ENCODE measurements around the gene CAD.

- TF ChIP-seq PAX5 (IDR thresholded peaks at IDR 0.05; ENCODE audit: insufficient read depth, low read length, severe bottlenecking) (no peak), POLR2A (IDR thresholded peaks at IDR 0.05; ENCODE audit: low read depth, low read length) (no peak), TAF1 (IDR thresholded peaks at IDR 0.05; ENCODE audit: low read depth, low read length) (no peak), POLR2AphosphoS5 (IDR thresholded peaks at IDR 0.05; ENCODE audit: low read depth, low read length) (no peak), SPI1 (IDR thresholded peaks at IDR 0.05; ENCODE audit: low read depth, low read length) (no peak)
Measured at GRCh38 chr2:27203741-27204140, 13.4 kb upstream of the CAD start.

All from GM12891 (cell line).